Mesothelial cell of epicardium (in vitro differentiated cells): Measurements from ENCODE around the gene ARHGDIA. TPM values are rescaled to one million over a fixed set of nuclear protein-coding genes. Genes with fewer than 3 reads are reported as not detected.
"Not testable (repeated sequence)": the region's sequence is repeated elsewhere in the genome, so short reads cannot be mapped to it uniquely, and the experiment has no call there.

Experiments used
- DNase-seq, 2 experiments: peaks; one replicate each; pipeline ENCODE4 v3.0.0; 2021; ENCODE audit warnings: low spot score in 2 of 2; ENCODE audit not compliant: unreplicated experiment in 2 of 2
- H3K27ac Mint-ChIP-seq: 2 replicates; pipeline ENCODE4 v1.8.0; 2021; ENCODE audit warnings: mixed read lengths
- H3K27me3 Mint-ChIP-seq: 2 replicates; pipeline ENCODE4 v1.8.0; 2021; ENCODE audit warnings: low read depth, mixed read lengths
- H3K36me3 Mint-ChIP-seq: 2 replicates; pipeline ENCODE4 v1.8.0; 2021; ENCODE audit warnings: mixed read lengths
- H3K4me1 Mint-ChIP-seq: 2 replicates; pipeline ENCODE4 v1.8.0; 2021; ENCODE audit warnings: mixed read lengths
- H3K4me3 Mint-ChIP-seq: 2 replicates; pipeline ENCODE4 v1.8.0; 2021; ENCODE audit warnings: mild to moderate bottlenecking, moderate library complexity, mixed read lengths
- H3K9me3 Mint-ChIP-seq: 2 replicates; pipeline ENCODE4 v1.8.0; 2021; ENCODE audit warnings: mixed read lengths
- CTCF ChIP-seq: fragments of 200-600 bp; sonication (generic); IDR thresholded peaks from one replicate; pipeline ENCODE4 v1.5.0; 2021; ENCODE audit warnings: antibody characterized with exemption; ENCODE audit not compliant: unreplicated experiment
- total RNA-seq: library from RNA; stranded (reverse); gene quantifications from 3 replicates; pipeline ENCODE4 v1.2.1, GENCODE V29; 2021

The ARHGDIA gene
- total RNA-seq, 1 donor from 2014 or later, result 258 TPM

GRCh38 chr17:81840826-81841778 lies 30.0 kb downstream of the ARHGDIA start:
- TF ChIP-seq CTCF, result no peak
- Mint-ChIP-seq H3K9me3 (no peaks in the 10 kb centered on the region), H3K4me3 (no peak overlapping the region), H3K4me1 (peaks cover 8% of the 10 kb centered on the region), H3K36me3 (peaks cover 19% of the 10 kb centered on the region), H3K27me3 (no peaks in the 10 kb centered on the region), H3K27ac (peak overlapping the region; percentile 50)
- no peak for DNase-seq

- H3K27me3 Mint-ChIP-seq, DNase-seq, H3K4me3 Mint-ChIP-seq, H3K4me1 Mint-ChIP-seq, H3K27ac Mint-ChIP-seq, H3K9me3 Mint-ChIP-seq: not testable (repeated sequence)
- H3K36me3 Mint-ChIP-seq, result peaks cover 14% of the 10 kb centered on the region
Measured at GRCh38 chr17:81840059-81840458, 31.1 kb downstream of the ARHGDIA start.

- Mint-ChIP-seq H3K4me1 (peaks cover 8% of the 10 kb centered on the region), H3K4me3 (no peak overlapping the region), H3K27ac (no peak overlapping the region), H3K9me3 (no peaks in the 10 kb centered on the region), H3K36me3 (peaks cover 8% of the 10 kb centered on the region), H3K27me3 (no peaks in the 10 kb centered on the region)
- no peak for DNase-seq
- TF ChIP-seq CTCF, result no peak
Measured at GRCh38 chr17:81839301-81839700, 31.8 kb downstream of the ARHGDIA start.

- Mint-ChIP-seq H3K4me3 (no peak overlapping the region), H3K9me3 (no peaks in the 10 kb centered on the region), H3K4me1 (peaks cover 10% of the 10 kb centered on the region), H3K27me3 (no peaks in the 10 kb centered on the region), H3K36me3 (peaks cover 5% of the 10 kb centered on the region), H3K27ac (peak overlapping the region; percentile 85)
- no peak for DNase-seq
- no peak for TF ChIP-seq CTCF
Measured at GRCh38 chr17:81838753-81839255, 32.3 kb downstream of the ARHGDIA start.

- peak overlapping the region; percentile 5 for H3K27ac Mint-ChIP-seq
Measured at GRCh38 chr17:81837641-81838040, 33.5 kb downstream of the ARHGDIA start.

More at GRCh38 chr17:81837641-81838040, 33.5 kb downstream of the ARHGDIA start:
- Mint-ChIP-seq H3K4me3 (no peak overlapping the region), H3K9me3 (no peaks in the 10 kb centered on the region), H3K36me3 (no peaks in the 10 kb centered on the region), H3K4me1 (peaks cover 13% of the 10 kb centered on the region), H3K27me3 (no peaks in the 10 kb centered on the region)
- DNase-seq, result no peak
- no peak for TF ChIP-seq CTCF
